ENCODE data around the gene C20orf96. TPM values are rescaled to one million over a fixed set of nuclear protein-coding genes. Genes with fewer than 3 reads are reported as not detected.

C20orf96 gene
- polyA plus RNA-seq, 3 donors: 0.28 to 9.3 (median 0.88) TPM

DNA sequence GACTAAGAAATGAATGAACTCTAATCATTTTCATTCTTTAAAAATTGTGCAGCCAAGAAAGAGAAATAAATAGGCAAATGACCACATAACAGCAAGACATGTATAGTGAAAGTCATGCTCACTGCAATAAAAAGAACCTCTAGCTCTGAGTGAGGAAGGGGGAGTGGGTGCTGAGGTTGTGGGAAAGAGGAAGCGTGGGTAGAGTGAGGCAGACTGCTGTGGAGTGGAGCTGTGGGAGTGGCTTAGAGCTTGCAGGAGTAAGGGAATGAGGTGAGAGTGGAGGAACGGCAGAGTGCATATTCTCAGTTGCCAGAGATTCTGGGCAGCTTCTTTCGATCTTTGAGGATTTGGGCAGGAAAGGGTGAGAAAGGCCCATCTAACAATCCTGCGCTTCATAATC is 53.1 kb downstream of the C20orf96 start:
- no peak for TF ChIP-seq CTCF (IDR thresholded peaks at IDR 0.05)
- Mint-ChIP-seq H3K36me3 (no peaks in the 10 kb centered on the region), H3K4me3 (peak overlapping the region; percentile 79 to 90), H3K27me3 (ENCODE audit: low read depth in 3 of 3) (peaks cover 0 to 2% (median 1%) of the 10 kb centered on the region in 3 donors), H3K27ac (peak overlapping the region; percentile 87 to 95 (median 92)), H3K9me3 (no peaks in the 10 kb centered on the region), H3K4me1 (peaks cover 18% of the 10 kb centered on the region)
- Histone ChIP-seq H3K9me3 (replicated peaks in 1 of 2; ENCODE audit: control insufficient read depth in 1 of 2, insufficient read depth in 1 of 2, low read length in 2 of 2) (no peaks in the 10 kb centered on the region), H3K4me3 (replicated peaks in 1 of 3; ENCODE audit: low read depth in 2 of 3, low read length in 3 of 3) (peak overlapping the region; percentile 46 to 94 (median 73)), H2AFZ (ENCODE audit: insufficient read depth, low read depth, low read length, poor library complexity, severe bottlenecking) (peak overlapping the region; percentile 43), H4K20me1 (ENCODE audit: insufficient read depth, low read length) (no peaks in the 10 kb centered on the region), H3K4me2 (replicated peaks; ENCODE audit: extremely low read depth, low read length, poor library complexity, severe bottlenecking) (peak overlapping the region; percentile 79), H3K27ac (ENCODE audit: low read depth in 1 of 2, low read length in 2 of 2) (peak overlapping the region; percentile 48 to 72), H3K79me2 (ENCODE audit: insufficient read depth, low read length) (no peaks in the 10 kb centered on the region), H3K36me3 (replicated peaks in 1 of 2; ENCODE audit: control insufficient read depth in 1 of 2, insufficient read depth in 2 of 2, low read length in 2 of 2) (no peaks in the 10 kb centered on the region), H3K27me3 (ENCODE audit: control insufficient read depth in 2 of 2, insufficient read depth in 2 of 2, low read length in 2 of 2) (no peaks in the 10 kb centered on the region), H3K9ac (ENCODE audit: insufficient read depth, low read length, poor library complexity, severe bottlenecking) (peak overlapping the region; percentile 48), H3K4me1 (ENCODE audit: control insufficient read depth in 1 of 2, insufficient read depth in 2 of 2, low read length in 2 of 2) (peaks cover 11 to 20% of the 10 kb centered on the region in 2 donors)
- 0% methylated on average over 1 of the region's 4 CpGs for WGBS (ENCODE audit: insufficient coverage)
- DNase-seq: peak; percentile 64 to 76 (median 72)
- intact Hi-C loops (cut with micrococcal nuclease): no loop called here

GRCh38 chr20:235891-236290 is 54.7 kb downstream of the C20orf96 start:
- no peak for TF ChIP-seq CTCF (IDR thresholded peaks at IDR 0.05)
- H3K27ac ChIP-seq (ENCODE audit: low read depth in 1 of 2, low read length in 2 of 2): no peak overlapping the region
- no peaks in the 10 kb centered on the region for H3K9me3 ChIP-seq (replicated peaks in 1 of 2; ENCODE audit: control insufficient read depth in 1 of 2, insufficient read depth in 1 of 2, low read length in 2 of 2)
- no peaks in the 10 kb centered on the region for H3K9me3 Mint-ChIP-seq
- no peaks in the 10 kb centered on the region for H3K36me3 Mint-ChIP-seq
- H3K9ac ChIP-seq (ENCODE audit: insufficient read depth, low read length, poor library complexity, severe bottlenecking): no peak overlapping the region
- intact Hi-C loops (cut with micrococcal nuclease): no loop called here
- H3K4me1 ChIP-seq (ENCODE audit: control insufficient read depth in 1 of 2, insufficient read depth in 2 of 2, low read length in 2 of 2): peaks cover 11 to 20% of the 10 kb centered on the region in 2 donors
- no peaks in the 10 kb centered on the region for H3K27me3 ChIP-seq (ENCODE audit: control insufficient read depth in 2 of 2, insufficient read depth in 2 of 2, low read length in 2 of 2)
- no peak for DNase-seq
- peaks cover 0 to 2% (median 1%) of the 10 kb centered on the region in 3 donors for H3K27me3 Mint-ChIP-seq (ENCODE audit: low read depth in 3 of 3)
- no peaks in the 10 kb centered on the region for H3K36me3 ChIP-seq (replicated peaks in 1 of 2; ENCODE audit: control insufficient read depth in 1 of 2, insufficient read depth in 2 of 2, low read length in 2 of 2)
- peaks cover 18% of the 10 kb centered on the region for H3K4me1 Mint-ChIP-seq
- no peak overlapping the region for H2AFZ ChIP-seq (ENCODE audit: insufficient read depth, low read depth, low read length, poor library complexity, severe bottlenecking)
- no peak overlapping the region for H3K4me3 Mint-ChIP-seq
- H3K4me2 ChIP-seq (replicated peaks; ENCODE audit: extremely low read depth, low read length, poor library complexity, severe bottlenecking): no peak overlapping the region
- H3K27ac Mint-ChIP-seq: no peak overlapping the region
- no peak overlapping the region for H3K4me3 ChIP-seq (replicated peaks in 1 of 3; ENCODE audit: low read depth in 2 of 3, low read length in 3 of 3)
- H4K20me1 ChIP-seq (ENCODE audit: insufficient read depth, low read length): no peaks in the 10 kb centered on the region
- 100% methylated on average over 1 of the region's 1 CpG for WGBS (ENCODE audit: insufficient coverage)
- no peaks in the 10 kb centered on the region for H3K79me2 ChIP-seq (ENCODE audit: insufficient read depth, low read length)
